Measurements from ENCODE around the gene KCND3.

The KCND3 gene

GRCh38 chr1:111956155-111956771, 33.2 kb downstream of the KCND3 start:
- no peak for DNase-seq

GRCh38 chr1:111955755-111956154, 33.7 kb downstream of the KCND3 start:
- no peak for DNase-seq

GRCh38 chr1:111953797-111954196, 35.7 kb downstream of the KCND3 start:
- no peak for DNase-seq

DNA sequence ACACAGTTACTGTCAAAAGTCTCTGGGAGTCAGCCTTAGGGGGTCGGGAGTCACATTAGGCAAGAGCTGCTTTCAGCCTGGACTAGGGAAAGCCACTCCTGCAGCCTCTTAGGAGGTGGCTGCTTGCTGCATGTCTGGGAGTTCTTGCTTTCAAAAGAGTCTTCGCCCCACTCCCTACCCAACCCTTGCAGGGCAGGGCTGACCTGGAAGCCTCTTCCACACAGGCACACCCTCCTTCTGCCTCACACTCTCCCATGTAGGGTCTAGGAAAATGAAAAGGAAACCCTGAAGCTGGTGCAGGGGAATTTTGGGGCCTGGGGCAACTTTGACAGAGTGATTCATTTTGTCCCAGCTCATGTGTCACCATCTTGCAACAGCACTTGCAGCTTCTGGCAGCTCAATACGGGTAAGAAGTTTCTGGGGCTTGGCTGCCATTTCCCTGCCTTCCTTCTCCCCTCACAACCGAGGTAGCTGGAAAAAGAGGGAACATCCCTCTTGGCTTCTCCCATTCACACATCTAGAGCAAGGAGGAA, 37.3 kb downstream of the KCND3 start:
- no peak for DNase-seq

DNA sequence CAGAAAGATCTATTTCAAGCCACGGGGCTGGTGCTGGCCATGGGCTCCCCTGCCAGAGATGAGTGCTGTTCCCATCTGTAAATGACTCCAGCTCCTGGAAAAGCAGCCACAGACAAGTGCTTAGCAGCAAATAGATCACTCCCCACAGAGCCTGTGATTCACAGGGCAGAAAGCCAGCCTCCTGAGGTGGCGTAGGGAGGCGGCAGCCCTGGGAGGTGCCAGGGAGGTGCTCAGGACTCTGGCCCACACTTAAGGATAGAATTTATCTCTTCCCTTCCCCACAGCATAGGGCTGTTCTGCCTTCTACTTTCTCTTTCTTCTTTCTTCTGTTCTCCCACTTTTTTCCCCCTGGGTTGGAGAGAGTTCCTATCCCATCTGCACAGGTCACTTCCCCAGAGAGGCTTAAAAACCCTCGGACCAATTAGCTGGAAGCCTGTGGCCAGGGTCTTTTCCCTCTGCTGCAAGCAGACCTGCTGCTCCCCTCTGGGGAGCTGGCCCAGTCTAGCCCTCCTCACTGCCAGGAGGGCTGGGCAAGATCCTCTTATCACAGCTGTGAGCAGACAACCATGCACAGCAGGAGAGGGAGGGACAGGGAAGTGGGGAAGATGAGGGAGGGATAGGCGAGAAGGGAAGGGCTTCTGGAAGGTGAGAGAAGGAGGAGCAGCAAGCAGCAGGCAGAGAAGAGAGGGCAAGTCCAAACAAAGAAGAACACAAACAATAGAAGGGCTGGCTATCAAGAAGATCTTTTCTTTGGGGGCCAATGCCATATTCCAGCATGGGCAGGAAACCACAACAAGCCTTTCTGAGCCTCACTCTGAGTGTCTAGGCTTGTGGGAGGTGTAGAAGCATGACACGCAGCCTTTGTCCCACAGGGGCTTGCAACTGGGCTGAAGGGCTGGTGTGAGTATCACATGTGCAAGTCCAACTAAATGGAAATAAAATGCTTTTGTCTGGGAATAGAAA, 41.0 kb downstream of the KCND3 start:
- DNase-seq = no peak

DNA sequence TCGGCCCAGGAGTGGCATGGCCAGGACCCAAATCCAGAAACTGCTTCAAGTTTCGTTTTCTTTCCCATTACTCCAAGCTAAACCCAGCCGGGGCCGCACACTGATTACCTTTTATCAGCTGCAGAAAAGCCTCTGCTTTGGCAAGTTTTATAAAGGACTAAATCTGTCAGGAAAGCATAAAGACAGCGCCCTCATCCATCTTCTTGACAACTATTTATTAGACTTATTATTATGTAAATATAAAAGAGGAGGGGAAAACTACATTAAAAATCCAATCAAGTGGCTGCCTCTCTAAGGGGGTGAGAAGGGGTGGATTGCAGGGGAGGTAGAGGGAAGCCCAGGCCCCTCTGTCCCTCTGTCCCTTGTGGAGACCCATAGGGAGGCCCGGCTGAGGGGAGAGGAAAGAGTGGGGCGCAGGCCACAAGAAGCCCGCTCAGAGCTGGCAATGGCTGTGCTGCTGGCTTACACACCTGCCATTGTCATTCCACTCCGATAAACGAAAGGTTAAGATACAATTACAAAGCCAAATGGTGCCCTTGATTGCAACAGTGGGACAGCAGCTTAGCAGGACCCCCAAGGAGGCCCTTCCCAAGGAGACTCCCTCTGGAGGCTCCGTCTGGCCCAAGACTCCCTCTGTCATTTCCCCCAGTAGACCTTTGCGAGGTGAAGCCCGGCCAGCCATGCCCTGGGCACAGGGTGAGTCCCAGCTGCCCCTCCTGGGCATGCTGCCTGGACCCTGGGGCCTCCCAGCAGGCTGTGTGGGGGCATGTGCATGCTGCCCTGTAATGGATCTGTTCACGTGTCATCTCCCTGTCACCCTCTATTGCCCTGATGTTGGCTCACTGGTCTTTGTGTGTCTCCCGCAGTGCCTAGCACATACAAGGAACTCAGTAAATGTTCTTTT, 45.4 kb downstream of the KCND3 start:
- peak; percentile 44 for DNase-seq

DNA sequence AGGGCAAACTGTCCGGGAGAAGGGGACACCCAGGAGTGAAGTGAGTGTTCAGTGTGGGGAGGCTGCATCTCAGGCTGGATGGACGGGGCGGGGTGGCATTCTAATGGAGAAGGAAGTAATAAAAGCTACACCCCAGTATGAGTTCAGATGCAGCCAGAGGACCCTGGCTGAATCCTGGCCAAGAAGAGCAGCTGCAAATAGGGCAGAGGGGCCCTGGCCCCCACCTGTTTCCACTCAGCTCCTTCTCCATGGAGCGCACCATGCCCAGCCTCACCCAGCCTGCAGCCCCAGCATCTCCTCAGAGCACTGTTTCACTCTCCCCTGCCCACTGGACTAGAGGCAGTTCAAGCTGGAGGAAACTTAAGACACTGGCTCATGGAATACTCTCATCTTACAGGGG, 46.4 kb downstream of the KCND3 start:
- DNase-seq = peak; percentile 38

- DNase-seq = no peak
These were observed 50.9 kb downstream of the KCND3 start for GRCh38 chr1:111938536-111938935.

- DNase-seq = no peak
These were observed 51.3 kb downstream of the KCND3 start for GRCh38 chr1:111938123-111938522.

GRCh38 chr1:111937147-111937725, 52.2 kb downstream of the KCND3 start:
- DNase-seq = no peak

- no peak for DNase-seq
These were observed 55.2 kb downstream of the KCND3 start for GRCh38 chr1:111934106-111934852.

- no peak for DNase-seq
These were observed 59.1 kb downstream of the KCND3 start for GRCh38 chr1:111930356-111930755.

- no peak for DNase-seq
These were observed 60.9 kb downstream of the KCND3 start for GRCh38 chr1:111928531-111928930.

- DNase-seq = no peak
These were observed 61.8 kb downstream of the KCND3 start for GRCh38 chr1:111927652-111928051.

GRCh38 chr1:111924786-111925185, 64.7 kb downstream of the KCND3 start:
- no peak for DNase-seq

DNA sequence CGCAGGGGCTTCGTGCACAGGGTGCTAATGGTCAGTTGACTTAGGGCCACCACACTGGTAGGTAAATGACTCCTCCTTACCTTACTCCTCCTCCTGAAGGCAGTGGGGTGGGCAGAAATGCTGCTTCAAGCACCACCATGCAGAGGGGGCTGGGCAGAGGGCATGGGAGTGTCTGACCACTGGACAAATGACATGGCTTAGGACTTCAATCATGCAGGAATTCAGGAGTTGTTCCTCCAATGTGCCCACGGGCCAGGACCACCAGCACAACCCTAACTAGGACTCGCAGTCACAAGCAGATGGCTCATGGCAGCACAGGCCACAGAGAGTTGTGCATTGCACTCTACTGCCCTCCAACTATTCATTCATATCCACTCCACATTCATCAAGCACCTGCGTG, 65.7 kb downstream of the KCND3 start:
- no peak for DNase-seq

- no peak for DNase-seq
These were observed 67.5 kb downstream of the KCND3 start for GRCh38 chr1:111921948-111922347.

DNA sequence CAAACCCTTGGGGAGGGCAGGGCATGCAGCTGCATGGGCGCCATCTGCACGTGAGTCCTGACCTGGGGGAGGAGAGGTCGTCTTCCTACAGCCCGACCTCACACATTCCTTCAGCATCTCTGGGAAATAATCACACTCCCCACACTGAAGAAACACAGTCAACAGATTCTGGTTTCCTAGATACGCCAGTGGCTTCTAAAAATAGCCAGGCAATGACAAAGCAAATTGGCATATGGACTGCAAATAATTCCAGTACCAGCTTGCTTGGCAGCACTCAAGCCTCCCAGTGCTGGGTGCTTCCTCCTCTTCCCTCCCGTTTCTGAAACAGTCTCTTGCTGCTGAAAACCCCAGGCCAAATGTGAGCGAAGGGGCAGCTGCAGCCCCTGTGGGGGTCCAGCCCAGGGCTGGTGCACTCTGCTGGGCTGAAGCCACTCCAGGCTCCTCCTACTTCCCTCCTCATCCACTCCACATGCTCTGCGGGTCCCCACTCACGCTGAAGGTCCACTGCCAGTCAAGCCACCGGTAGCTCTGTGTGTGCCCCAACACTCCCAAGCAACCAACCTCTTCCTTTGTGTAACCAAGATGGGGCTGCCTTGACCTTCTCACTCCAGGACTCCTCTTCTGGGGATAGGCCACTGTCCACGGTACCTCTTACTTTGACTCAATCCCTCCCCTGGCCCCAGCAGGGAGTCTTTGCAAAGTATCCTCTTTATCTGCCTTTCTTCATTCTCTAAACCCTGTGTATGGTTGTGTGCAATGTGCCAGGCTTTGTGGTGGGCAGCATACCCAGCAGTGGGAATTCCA, 69.0 kb downstream of the KCND3 start:
- no peak for DNase-seq

- DNase-seq = no peak
These were observed 77.5 kb downstream of the KCND3 start for GRCh38 chr1:111911776-111912515.

DNA sequence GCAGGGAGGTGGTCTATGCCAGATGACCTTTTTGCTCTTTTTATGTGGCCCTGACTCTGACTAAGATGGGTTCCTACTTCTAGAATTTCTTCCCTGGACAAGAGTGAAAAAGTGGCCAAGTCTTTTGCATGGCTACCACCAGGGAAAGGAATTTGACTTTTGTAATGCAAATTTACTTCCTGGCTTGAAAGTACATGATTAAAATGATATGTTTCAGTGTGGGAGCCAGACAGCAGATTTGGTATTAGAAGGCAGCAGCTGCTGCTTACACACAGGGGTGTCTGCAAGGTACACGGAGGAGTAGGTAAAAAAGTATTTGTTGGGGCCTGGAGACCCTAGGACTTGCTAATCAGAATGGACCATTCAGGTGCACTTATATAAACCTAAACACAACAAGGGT, 78.4 kb downstream of the KCND3 start:
- no peak for DNase-seq

Data from femur (tissue), 1 donor.